HepG2 (cell line): ENCODE measurements around the gene LRFN2. TPM values are rescaled to one million over a fixed set of nuclear protein-coding genes. Genes with fewer than 3 reads are reported as not detected.
A peak's percentile ranks its signal among the peaks of the same experiment; 100 is the strongest.

ENCODE experiments used
- ATAC-seq: fragments of 200-7000 bp; cut with Tn5 transposase; 3 replicates; pipeline ENCODE4 v1.9.1; 2020; ENCODE audit warnings: mild to moderate bottlenecking, moderate library complexity
- BruUV-seq: library from RNA; stranded (reverse); fragments of 400-500 nt; replicated peaks from 2 replicates; lab custom pipeline; 2021; lab: Mats Ljungman, UMichigan
- CTCF ChIA-PET: fragments of 300-600 bp; formaldehyde crosslinking; extraction: SDS; loops from one replicate; lab custom pipeline; 2021; ENCODE audit warnings: low total read pairs, inconsistent platforms, low intra/inter-chr PET ratio; lab: Yijun Ruan, JAX
- POLR2A ChIA-PET: fragments of 350-600 bp; sonication (Branson Sonifier 250); formaldehyde crosslinking; loops from one replicate; lab custom pipeline; 2020; ENCODE audit warnings: antibody characterized with exemption, inconsistent platforms; lab: Yijun Ruan, JAX
- DNase-seq: peaks from one replicate; pipeline ENCODE4 v3.0.0-alpha.2; 2015; ENCODE audit warnings: low spot score
- FAIRE-seq: peaks from 3 replicates; lab custom pipeline; 2011; peaks lifted over from hg19 to GRCh38; lab: Jason Lieb, UNC
- H2AFZ ChIP-seq: one replicate; pipeline ENCODE4 v1.6.1; 2011; ENCODE audit warnings: low read length, inconsistent platforms
- H3K27ac ChIP-seq: fragments of 300-600 bp; 3 replicates; pipeline ENCODE4 v1.8.0; 2011; ENCODE audit warnings: mixed run types, mild to moderate bottlenecking, mixed read lengths, low read length, inconsistent platforms; ENCODE audit not compliant: insufficient read depth; ENCODE audit errors: extremely low read length
- H3K27me3 ChIP-seq, 2 experiments: fragments of 200-600 bp in 1 of 2; 2 replicates in 1 of 2; 3 replicates in 1 of 2; pipeline versions ENCODE4 v1.6.0 to v1.8.0; 2011; ENCODE audit warnings: low read length in 2 of 2, mild to moderate bottlenecking in 2 of 2, moderate library complexity in 2 of 2, inconsistent platforms in 1 of 2; ENCODE audit not compliant: insufficient read depth in 2 of 2, control insufficient read depth in 1 of 2
- H3K36me3 ChIP-seq, 2 experiments: fragments of 200-600 bp in 1 of 2; replicated peaks in 1 of 2; 2 replicates in 1 of 2; 3 replicates in 1 of 2; pipeline versions ENCODE4 v1.5.1 to v1.8.0; 2011; ENCODE audit warnings: low read length in 2 of 2, inconsistent platforms in 1 of 2; ENCODE audit not compliant: insufficient read depth in 2 of 2, control insufficient read depth in 1 of 2
- H3K4me1 ChIP-seq: 2 replicates; pipeline ENCODE4 v1.5.1; 2012; ENCODE audit warnings: low read length, inconsistent platforms; ENCODE audit not compliant: insufficient read depth
- H3K4me2 ChIP-seq: 2 replicates; pipeline ENCODE4 v1.6.0; 2011; ENCODE audit warnings: low read depth, low read length, inconsistent platforms
- H3K4me3 ChIP-seq, 3 experiments: fragments of 200-600 bp in 1 of 3; sonication (generic), shearing (Covaris generic) in 1 of 3; replicated peaks in 1 of 3; 2 replicates each; pipeline ENCODE4 v1.5.1; 2011 to 2016; ENCODE audit warnings: low read length in 3 of 3, inconsistent platforms in 2 of 3, low read depth in 2 of 3, mild to moderate bottlenecking in 2 of 3, control low read depth in 1 of 3, mixed read lengths in 1 of 3; ENCODE audit not compliant: insufficient read depth in 1 of 3
- H3K79me2 ChIP-seq: one replicate; pipeline ENCODE4 v1.6.1; 2011; ENCODE audit warnings: low read length, inconsistent platforms; ENCODE audit not compliant: insufficient read depth
- H3K9ac ChIP-seq: 2 replicates; pipeline ENCODE4 v1.6.0; 2011; ENCODE audit warnings: mild to moderate bottlenecking, low read depth, low read length, inconsistent platforms; ENCODE audit not compliant: insufficient read depth
- H3K9me3 ChIP-seq: 2 replicates; pipeline ENCODE4 v1.5.1; 2012; ENCODE audit warnings: mild to moderate bottlenecking, low read length
- H4K20me1 ChIP-seq: 2 replicates; pipeline ENCODE4 v1.6.0; 2011; ENCODE audit warnings: inconsistent platforms, mild to moderate bottlenecking, low read length, moderate library complexity; ENCODE audit not compliant: insufficient read depth
- GATAD2A ChIP-seq: IDR thresholded peaks from 2 replicates; pipeline ENCODE4 v1.6.1; 2016
- MIER2 ChIP-seq: IDR thresholded peaks from 2 replicates; pipeline ENCODE4 v1.6.1; 2016; ENCODE audit warnings: missing biosample characterization, missing genetic modification reagents
- SALL1 ChIP-seq: sonication (generic); formaldehyde crosslinking; IDR thresholded peaks from 2 replicates; pipeline ENCODE4 v1.8.0; 2022; ENCODE audit warnings: mild to moderate bottlenecking, missing genetic modification reagents
- SATB2 ChIP-seq: sonication (generic); formaldehyde crosslinking; IDR thresholded peaks from 2 replicates; pipeline ENCODE4 v1.5.0; 2020; ENCODE audit warnings: missing genetic modification reagents
- THYN1 ChIP-seq: sonication (generic); formaldehyde crosslinking; IDR thresholded peaks from 2 replicates; pipeline ENCODE4 v1.8.1; 2023; ENCODE audit warnings: low read depth, mild to moderate bottlenecking, moderate library complexity, missing genetic modification reagents, borderline replicate concordance
- ZNF430 ChIP-seq: sonication (generic); formaldehyde crosslinking; IDR thresholded peaks from 2 replicates; pipeline ENCODE4 v1.9.0; 2021; ENCODE audit warnings: mild to moderate bottlenecking, missing genetic modification reagents
- ZNF709 ChIP-seq: sonication (generic); formaldehyde crosslinking; IDR thresholded peaks from 2 replicates; pipeline ENCODE4 v1.5.0; 2020; ENCODE audit warnings: mild to moderate bottlenecking, missing genetic modification reagents
- ZNF773 ChIP-seq: sonication (generic); formaldehyde crosslinking; IDR thresholded peaks from 2 replicates; pipeline ENCODE4 v1.4.0; 2020; ENCODE audit warnings: missing genetic modification reagents, borderline replicate concordance
- WGBS: methylation state at CpG from one replicate; pipeline ENCODE4 v1.1.6; 2017; ENCODE audit warnings: low lambda C conversion rate; 5-methylcytosine and 5-hydroxymethylcytosine counted together
- in situ Hi-C: cut with HindIII; loops from 2 replicates; pipeline ENCODE4 v1.10.0; 2017; ENCODE audit warnings: low pct_unique_long_range_greater_than_20kb; ENCODE audit not compliant: extremely low pct_ligation_motif_present
- intact Hi-C: fragments of 100-400 bp; cut with micrococcal nuclease; formaldehyde crosslinking; loops from one replicate; pipeline ENCODE4 v1.10.0; 2022; ENCODE audit not compliant: unreplicated experiment
- polyA plus RNA-seq, 8 experiments: library from polyadenylated mRNA; depleted of rRNA in 3 of 8; stranded (reverse) in 7 of 8; unstranded in 1 of 8; fragments of >200 nt; fragmentation: Illumina TruSeq in 4 of 8; extraction: Trizol in 4 of 8; gene quantifications; 2 replicates each; pipeline versions ENCODE4 v1.2.1 to v1.2.3, GENCODE V29; 2011 to 2016; ENCODE audit warnings: low read depth in 4 of 8, missing spikeins in 1 of 8, mixed read lengths in 1 of 8; ENCODE audit not compliant: insufficient read depth in 1 of 8
- total RNA-seq, 5 experiments: library from RNA; depleted of rRNA; stranded (reverse); fragments of >200 nt; fragmentation: Illumina TruSeq; extraction: Trizol; gene quantifications; 2 replicates each; pipeline ENCODE4 v1.2.3, GENCODE V29; 2016; ENCODE audit warnings: low read depth in 1 of 5
- TF ChIP-seq, protein P1 (sequence below): IDR thresholded peaks from 2 replicates; pipeline ENCODE4 v1.6.1; 2016; ENCODE audit warnings: missing biosample characterization, missing genetic modification reagents, low read depth
- TF ChIP-seq, protein P2 (sequence below), 2 experiments: IDR thresholded peaks; 2 replicates each; pipeline ENCODE4 v1.6.1; 2011 to 2012; ENCODE audit warnings: low read length in 2 of 2, borderline replicate concordance in 1 of 2, low read depth in 1 of 2, mild to moderate bottlenecking in 1 of 2, moderate library complexity in 1 of 2
- TF ChIP-seq, protein P3 (sequence below): sonication (generic); formaldehyde crosslinking; IDR thresholded peaks from 2 replicates; pipeline ENCODE4 v1.4.0; 2020; ENCODE audit warnings: missing genetic modification reagents

Gene LRFN2
- total and polyA plus RNA-seq, 2 of the 13 experiments (the other 11 are each of a cell fraction or from before 2014, with no cell fraction given): not detected

DNA sequence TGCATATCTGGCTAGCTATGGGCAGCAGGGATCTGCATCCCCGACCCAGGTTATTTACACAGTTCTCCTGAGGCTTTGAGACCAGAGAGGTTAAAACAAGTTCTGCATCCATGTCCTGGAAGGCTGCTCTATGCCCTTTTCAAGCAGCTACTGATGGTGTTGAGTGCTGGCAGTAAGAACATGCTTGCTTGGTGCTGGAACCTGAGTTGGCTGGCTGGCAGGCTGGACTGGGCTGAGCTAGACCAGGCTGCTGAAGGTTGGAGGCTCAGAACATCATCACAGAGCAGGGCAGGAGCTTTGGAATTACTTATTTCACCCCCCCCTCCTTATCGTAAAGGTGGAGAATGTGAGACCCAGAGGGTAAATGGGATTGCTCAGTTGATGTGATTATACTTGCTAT is 16.9 kb upstream of the LRFN2 start:
- ATAC-seq (no peak), DNase-seq (no peak), FAIRE-seq (no peak)
- BruUV-seq: no TSS peak
- Histone ChIP-seq H4K20me1 (no peaks in the 10 kb centered on the region), H3K4me3 (no peak overlapping the region), H3K27me3 (peaks cover 0 to 5% of the 10 kb centered on the region in 2 experiments; a peak in 1 of 5 replicates), H3K4me2 (no peak overlapping the region), H2AFZ (no peak overlapping the region), H3K9ac (no peak overlapping the region), H3K27ac (no peak overlapping the region), H3K36me3 (no peaks in the 10 kb centered on the region), H3K4me1 (no peaks in the 10 kb centered on the region), H3K79me2 (no peaks in the 10 kb centered on the region), H3K9me3 (no peaks in the 10 kb centered on the region)
- CTCF ChIA-PET: no interaction called here
- in situ Hi-C loops: no loop called here
- POLR2A ChIA-PET: no interaction called here
- intact Hi-C loops: no loop called here
- no peak for TF ChIP-seq ZNF430 (CRISPR knock-in tag)
- no peak for TF ChIP-seq ZNF709
- no peak for TF ChIP-seq SATB2 (CRISPR knock-in tag)
- 19% methylated on average over 2 of the region's 2 CpGs for WGBS

DNA sequence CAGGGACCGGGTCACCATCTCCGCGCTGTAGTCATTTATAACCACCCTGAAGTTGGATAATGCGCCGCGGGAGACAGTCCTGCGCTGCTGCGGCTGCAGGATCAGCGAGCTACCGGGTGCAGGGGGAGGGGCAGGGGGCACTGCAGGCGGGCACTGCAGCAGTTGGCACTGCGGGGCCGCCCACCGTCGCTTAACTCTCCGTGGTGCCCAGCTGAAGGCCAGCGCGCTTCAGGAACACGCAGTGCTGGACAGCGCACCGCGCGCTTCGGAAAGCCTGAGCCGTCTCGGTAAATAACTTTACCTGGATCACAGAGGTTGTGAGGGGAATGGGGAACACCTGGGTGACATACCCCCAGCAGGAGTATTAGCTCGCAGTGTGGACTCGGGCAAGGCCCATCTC is 12.4 kb upstream of the LRFN2 start:
- ChIA-PET CTCF (no interaction called here), POLR2A (no interaction called here)
- in situ Hi-C loops (no loop called here), intact Hi-C loops (no loop called here)
- WGBS: 34% methylated on average over 8 of the region's 28 CpGs
- H2AFZ ChIP-seq: no peak overlapping the region
- ATAC-seq (peak; percentile 70), DNase-seq (no peak), FAIRE-seq (no peak)
- no peaks in the 10 kb centered on the region for H3K4me1 ChIP-seq
- no peak overlapping the region for H3K4me3 ChIP-seq
- no peak overlapping the region for H3K4me2 ChIP-seq
- H3K36me3 ChIP-seq: no peaks in the 10 kb centered on the region
- H3K79me2 ChIP-seq: no peaks in the 10 kb centered on the region
- no peaks in the 10 kb centered on the region for H3K9me3 ChIP-seq
- BruUV-seq: no TSS peak
- H4K20me1 ChIP-seq: no peaks in the 10 kb centered on the region
- no peak overlapping the region for H3K9ac ChIP-seq
- H3K27me3 ChIP-seq: peaks cover 0 to 5% of the 10 kb centered on the region in 2 experiments; a peak in 2 of 5 replicates
- no peak overlapping the region for H3K27ac ChIP-seq
- 0 out of 2 replicates have a peak, but pooled peaks have one; percentile 32 for TF ChIP-seq SALL1 (CRISPR knock-in tag)
- no peak for TF ChIP-seq THYN1
- TF ChIP-seq MIER2 (CRISPR knock-in tag): peak; percentile 95
- TF ChIP-seq, protein P1, sequence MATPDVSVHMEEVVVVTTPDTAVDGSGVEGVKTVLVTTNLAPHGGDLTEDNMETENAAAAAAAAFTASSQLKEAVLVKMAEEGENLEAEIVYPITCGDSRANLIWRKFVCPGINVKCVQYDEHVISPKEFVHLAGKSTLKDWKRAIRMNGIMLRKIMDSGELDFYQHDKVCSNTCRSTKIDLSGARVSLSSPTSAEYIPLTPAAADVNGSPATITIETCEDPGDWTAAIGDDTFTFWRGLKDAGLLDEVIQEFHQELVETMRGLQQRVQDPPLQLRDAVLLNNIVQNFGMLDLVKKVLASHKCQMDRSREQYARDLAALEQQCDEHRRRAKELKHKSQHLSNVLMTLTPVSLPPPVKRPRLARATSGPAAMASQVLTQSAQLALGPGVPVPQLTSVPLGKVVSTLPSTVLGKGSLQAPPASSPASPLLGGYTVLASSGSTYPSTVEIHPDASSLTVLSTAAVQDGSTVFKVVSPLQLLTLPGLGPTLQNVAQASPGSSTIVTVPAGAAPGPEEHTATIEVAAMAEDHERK (CRISPR knock-in tag): peak; percentile 50; the same call in 1 of the 2 replicates
- no peak for TF ChIP-seq GATAD2A
- TF ChIP-seq, protein P2, sequence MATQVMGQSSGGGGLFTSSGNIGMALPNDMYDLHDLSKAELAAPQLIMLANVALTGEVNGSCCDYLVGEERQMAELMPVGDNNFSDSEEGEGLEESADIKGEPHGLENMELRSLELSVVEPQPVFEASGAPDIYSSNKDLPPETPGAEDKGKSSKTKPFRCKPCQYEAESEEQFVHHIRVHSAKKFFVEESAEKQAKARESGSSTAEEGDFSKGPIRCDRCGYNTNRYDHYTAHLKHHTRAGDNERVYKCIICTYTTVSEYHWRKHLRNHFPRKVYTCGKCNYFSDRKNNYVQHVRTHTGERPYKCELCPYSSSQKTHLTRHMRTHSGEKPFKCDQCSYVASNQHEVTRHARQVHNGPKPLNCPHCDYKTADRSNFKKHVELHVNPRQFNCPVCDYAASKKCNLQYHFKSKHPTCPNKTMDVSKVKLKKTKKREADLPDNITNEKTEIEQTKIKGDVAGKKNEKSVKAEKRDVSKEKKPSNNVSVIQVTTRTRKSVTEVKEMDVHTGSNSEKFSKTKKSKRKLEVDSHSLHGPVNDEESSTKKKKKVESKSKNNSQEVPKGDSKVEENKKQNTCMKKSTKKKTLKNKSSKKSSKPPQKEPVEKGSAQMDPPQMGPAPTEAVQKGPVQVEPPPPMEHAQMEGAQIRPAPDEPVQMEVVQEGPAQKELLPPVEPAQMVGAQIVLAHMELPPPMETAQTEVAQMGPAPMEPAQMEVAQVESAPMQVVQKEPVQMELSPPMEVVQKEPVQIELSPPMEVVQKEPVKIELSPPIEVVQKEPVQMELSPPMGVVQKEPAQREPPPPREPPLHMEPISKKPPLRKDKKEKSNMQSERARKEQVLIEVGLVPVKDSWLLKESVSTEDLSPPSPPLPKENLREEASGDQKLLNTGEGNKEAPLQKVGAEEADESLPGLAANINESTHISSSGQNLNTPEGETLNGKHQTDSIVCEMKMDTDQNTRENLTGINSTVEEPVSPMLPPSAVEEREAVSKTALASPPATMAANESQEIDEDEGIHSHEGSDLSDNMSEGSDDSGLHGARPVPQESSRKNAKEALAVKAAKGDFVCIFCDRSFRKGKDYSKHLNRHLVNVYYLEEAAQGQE (IDR thresholded peaks at IDR 0.05; ENCODE audit: borderline replicate concordance in 1 of 2, low read depth in 1 of 2, low read length in 2 of 2): peak; percentile 89 to 95
- TF ChIP-seq, protein P3, sequence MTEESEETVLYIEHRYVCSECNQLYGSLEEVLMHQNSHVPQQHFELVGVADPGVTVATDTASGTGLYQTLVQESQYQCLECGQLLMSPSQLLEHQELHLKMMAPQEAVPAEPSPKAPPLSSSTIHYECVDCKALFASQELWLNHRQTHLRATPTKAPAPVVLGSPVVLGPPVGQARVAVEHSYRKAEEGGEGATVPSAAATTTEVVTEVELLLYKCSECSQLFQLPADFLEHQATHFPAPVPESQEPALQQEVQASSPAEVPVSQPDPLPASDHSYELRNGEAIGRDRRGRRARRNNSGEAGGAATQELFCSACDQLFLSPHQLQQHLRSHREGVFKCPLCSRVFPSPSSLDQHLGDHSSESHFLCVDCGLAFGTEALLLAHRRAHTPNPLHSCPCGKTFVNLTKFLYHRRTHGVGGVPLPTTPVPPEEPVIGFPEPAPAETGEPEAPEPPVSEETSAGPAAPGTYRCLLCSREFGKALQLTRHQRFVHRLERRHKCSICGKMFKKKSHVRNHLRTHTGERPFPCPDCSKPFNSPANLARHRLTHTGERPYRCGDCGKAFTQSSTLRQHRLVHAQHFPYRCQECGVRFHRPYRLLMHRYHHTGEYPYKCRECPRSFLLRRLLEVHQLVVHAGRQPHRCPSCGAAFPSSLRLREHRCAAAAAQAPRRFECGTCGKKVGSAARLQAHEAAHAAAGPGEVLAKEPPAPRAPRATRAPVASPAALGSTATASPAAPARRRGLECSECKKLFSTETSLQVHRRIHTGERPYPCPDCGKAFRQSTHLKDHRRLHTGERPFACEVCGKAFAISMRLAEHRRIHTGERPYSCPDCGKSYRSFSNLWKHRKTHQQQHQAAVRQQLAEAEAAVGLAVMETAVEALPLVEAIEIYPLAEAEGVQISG (CRISPR knock-in tag): 0 out of 2 replicates have a peak, but pooled peaks have one; percentile 20
- 0 out of 2 replicates have a peak, but pooled peaks have one; percentile 33 for TF ChIP-seq ZNF773 (CRISPR knock-in tag)
